GM12878 (cell line): ENCODE results near the gene SDCCAG8.

ENCODE experiments used
- ATF7 ChIP-seq: fragments of 450-650 bp; IDR thresholded peaks from 2 replicates; pipeline ENCODE4 v1.6.1; 2016; ENCODE audit warnings: low read depth, mild to moderate bottlenecking
- CHD4 ChIP-seq: fragments of 200-600 bp; sonication (generic); IDR thresholded peaks from 2 replicates; pipeline ENCODE4 v1.6.1; 2016; ENCODE audit warnings: mild to moderate bottlenecking
- CTCF ChIP-seq, 3 experiments: IDR thresholded peaks in 2 of 3; conservative IDR thresholded peaks in 1 of 3; 2 replicates each; pipeline ENCODE4 v1.5.1; 2011; ENCODE audit warnings: low read depth in 3 of 3, low read length in 3 of 3, mild to moderate bottlenecking in 3 of 3, control low read depth in 2 of 3, moderate library complexity in 2 of 3, inconsistent platforms in 1 of 3, mixed read lengths in 1 of 3; ENCODE audit not compliant: control insufficient read depth in 2 of 3, insufficient read depth in 1 of 3; ENCODE audit errors: extremely low read depth in 1 of 3
- IRF5 ChIP-seq: fragments of 450-650 bp; IDR thresholded peaks from 2 replicates; pipeline ENCODE4 v1.6.1; 2017; ENCODE audit warnings: borderline replicate concordance
- POLR2A ChIP-seq: IDR thresholded peaks from 2 replicates; pipeline ENCODE4 v1.6.1; 2011; ENCODE audit warnings: low read depth, mild to moderate bottlenecking, low read length
- SIN3A ChIP-seq: IDR thresholded peaks from 2 replicates; pipeline ENCODE4 v1.6.1; 2012; ENCODE audit warnings: low read depth, low read length, improper control_type of control experiment
- SMAD1 ChIP-seq: fragments of 450-650 bp; IDR thresholded peaks from 2 replicates; pipeline ENCODE4 v1.6.1; 2018; ENCODE audit warnings: mild to moderate bottlenecking, low read depth; ENCODE audit not compliant: partially characterized antibody
- TARDBP ChIP-seq: IDR thresholded peaks from 2 replicates; pipeline ENCODE4 v1.6.1; 2016; ENCODE audit warnings: borderline replicate concordance
- TF ChIP-seq, protein P1 (sequence below): fragments of 450-650 bp; conservative IDR thresholded peaks from 2 replicates; pipeline ENCODE4 v1.6.1; 2017; ENCODE audit warnings: mild to moderate bottlenecking, moderate library complexity
- TF ChIP-seq, protein P2 (sequence below): IDR thresholded peaks from 2 replicates; pipeline ENCODE4 v1.6.1; 2012; ENCODE audit warnings: low read depth, low read length, improper control_type of control experiment

- no peak for TF ChIP-seq POLR2A
- TF ChIP-seq ATF7 = no peak
- no peak for TF ChIP-seq SIN3A
- no peak for TF ChIP-seq TARDBP
- TF ChIP-seq CTCF (IDR thresholded peaks at IDR 0.05 in 2 of 3, conservative IDR thresholded peaks at IDR 0.05 in 1 of 3; ENCODE audit: control insufficient read depth in 2 of 3, extremely low read depth in 1 of 3, insufficient read depth in 1 of 3, low read depth in 3 of 3, low read length in 3 of 3) = no peak
- TF ChIP-seq CHD4 = no peak
- TF ChIP-seq, protein P1, sequence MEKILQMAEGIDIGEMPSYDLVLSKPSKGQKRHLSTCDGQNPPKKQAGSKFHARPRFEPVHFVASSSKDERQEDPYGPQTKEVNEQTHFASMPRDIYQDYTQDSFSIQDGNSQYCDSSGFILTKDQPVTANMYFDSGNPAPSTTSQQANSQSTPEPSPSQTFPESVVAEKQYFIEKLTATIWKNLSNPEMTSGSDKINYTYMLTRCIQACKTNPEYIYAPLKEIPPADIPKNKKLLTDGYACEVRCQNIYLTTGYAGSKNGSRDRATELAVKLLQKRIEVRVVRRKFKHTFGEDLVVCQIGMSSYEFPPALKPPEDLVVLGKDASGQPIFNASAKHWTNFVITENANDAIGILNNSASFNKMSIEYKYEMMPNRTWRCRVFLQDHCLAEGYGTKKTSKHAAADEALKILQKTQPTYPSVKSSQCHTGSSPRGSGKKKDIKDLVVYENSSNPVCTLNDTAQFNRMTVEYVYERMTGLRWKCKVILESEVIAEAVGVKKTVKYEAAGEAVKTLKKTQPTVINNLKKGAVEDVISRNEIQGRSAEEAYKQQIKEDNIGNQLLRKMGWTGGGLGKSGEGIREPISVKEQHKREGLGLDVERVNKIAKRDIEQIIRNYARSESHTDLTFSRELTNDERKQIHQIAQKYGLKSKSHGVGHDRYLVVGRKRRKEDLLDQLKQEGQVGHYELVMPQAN = no peak
- TF ChIP-seq, protein P2, sequence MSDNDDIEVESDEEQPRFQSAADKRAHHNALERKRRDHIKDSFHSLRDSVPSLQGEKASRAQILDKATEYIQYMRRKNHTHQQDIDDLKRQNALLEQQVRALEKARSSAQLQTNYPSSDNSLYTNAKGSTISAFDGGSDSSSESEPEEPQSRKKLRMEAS = no peak
- no peak for TF ChIP-seq SMAD1
- no peak for TF ChIP-seq IRF5
Observed at GRCh38 chr1:243251539-243251938, 4.3 kb upstream of the SDCCAG8 start.
